Astrocyte (in vitro differentiated cells and primary cell): ENCODE data around the gene CYP4F2. TPM values are rescaled to one million over a fixed set of nuclear protein-coding genes. Genes with fewer than 3 reads are reported as not detected.

Source experiments
- DNase-seq: peaks from one replicate; pipeline ENCODE4 v3.0.0-alpha.2; 2010; ENCODE audit warnings: low read depth
- FAIRE-seq: peaks from 2 replicates; lab custom pipeline; 2011; peaks lifted over from hg19 to GRCh38; lab: Jason Lieb, UNC
- H2AFZ ChIP-seq: 2 replicates; pipeline ENCODE4 v1.6.0; 2012; ENCODE audit warnings: low read depth, low read length, inconsistent platforms
- H3K27ac ChIP-seq: 2 replicates; pipeline ENCODE4 v1.5.1; 2011; ENCODE audit warnings: low read depth, low read length, inconsistent platforms
- H3K27me3 ChIP-seq: 2 replicates; pipeline ENCODE4 v1.6.0; 2011; ENCODE audit warnings: low read length, inconsistent platforms; ENCODE audit not compliant: insufficient read depth
- H3K36me3 ChIP-seq: 2 replicates; pipeline ENCODE4 v1.5.1; 2011; ENCODE audit warnings: low read length, inconsistent platforms; ENCODE audit not compliant: insufficient read depth
- H3K4me1 ChIP-seq: 2 replicates; pipeline ENCODE4 v1.5.1; 2011; ENCODE audit warnings: low read length, inconsistent platforms; ENCODE audit not compliant: insufficient read depth
- H3K4me2 ChIP-seq: 2 replicates; pipeline ENCODE4 v1.6.0; 2012; ENCODE audit warnings: low read length, inconsistent platforms
- H3K4me3 ChIP-seq: 2 replicates; pipeline ENCODE4 v1.5.1; 2011; ENCODE audit warnings: low read depth, mild to moderate bottlenecking, low read length, inconsistent platforms; ENCODE audit not compliant: insufficient read depth
- H3K79me2 ChIP-seq: 2 replicates; pipeline ENCODE4 v1.6.0; 2012; ENCODE audit warnings: mild to moderate bottlenecking, low read length, inconsistent platforms; ENCODE audit not compliant: insufficient read depth
- H3K9ac ChIP-seq: 2 replicates; pipeline ENCODE4 v1.6.0; 2012; ENCODE audit warnings: mild to moderate bottlenecking, low read length, inconsistent platforms
- H3K9me3 ChIP-seq: 2 replicates; pipeline ENCODE4 v1.5.1; 2012; ENCODE audit warnings: low read depth, mild to moderate bottlenecking, low read length, inconsistent platforms; ENCODE audit not compliant: insufficient read depth
- H4K20me1 ChIP-seq: 2 replicates; pipeline ENCODE4 v1.6.0; 2012; ENCODE audit warnings: low read length, inconsistent platforms; ENCODE audit not compliant: insufficient read depth
- H3K27ac Mint-ChIP-seq: one replicate; pipeline ENCODE4 v1.8.0; 2021; ENCODE audit warnings: mild to moderate bottlenecking, mixed read lengths; ENCODE audit not compliant: unreplicated experiment
- H3K27me3 Mint-ChIP-seq: one replicate; pipeline ENCODE4 v1.8.0; 2021; ENCODE audit warnings: low read depth, mixed read lengths; ENCODE audit not compliant: unreplicated experiment
- H3K36me3 Mint-ChIP-seq: one replicate; pipeline ENCODE4 v1.8.0; 2021; ENCODE audit warnings: low read depth, mixed read lengths; ENCODE audit not compliant: unreplicated experiment
- H3K4me1 Mint-ChIP-seq: one replicate; pipeline ENCODE4 v1.8.0; 2021; ENCODE audit warnings: low read depth, mixed read lengths; ENCODE audit not compliant: unreplicated experiment
- H3K4me3 Mint-ChIP-seq: one replicate; pipeline ENCODE4 v1.8.0; 2021; ENCODE audit warnings: mild to moderate bottlenecking, moderate library complexity, mixed read lengths; ENCODE audit not compliant: unreplicated experiment
- H3K9me3 Mint-ChIP-seq: one replicate; pipeline ENCODE4 v1.8.0; 2021; ENCODE audit warnings: mild to moderate bottlenecking, mixed read lengths; ENCODE audit not compliant: unreplicated experiment
- EZH2 ChIP-seq: IDR thresholded peaks from 2 replicates; pipeline ENCODE4 v1.6.1; 2012; ENCODE audit warnings: mild to moderate bottlenecking, low read length, inconsistent platforms; ENCODE audit not compliant: insufficient read depth
- total RNA-seq: library from RNA; stranded (reverse); gene quantifications from 2 replicates; pipeline ENCODE4 v1.2.1, GENCODE V29; 2021
- TF ChIP-seq, protein P1 (sequence below): IDR thresholded peaks from 2 replicates; pipeline ENCODE4 v1.5.1; 2011; ENCODE audit warnings: low read depth, mild to moderate bottlenecking, inconsistent platforms, low read length, moderate library complexity; ENCODE audit not compliant: insufficient read depth

The CYP4F2 gene
- total RNA-seq, 1 donor from 2014 or later = not detected

- Mint-ChIP-seq H3K27me3 (no peaks in the 10 kb centered on the region), H3K4me1 (no peaks in the 10 kb centered on the region), H3K36me3 (no peaks in the 10 kb centered on the region), H3K27ac (no peak overlapping the region), H3K9me3 (peaks cover 28% of the 10 kb centered on the region), H3K4me3 (no peak overlapping the region)
- Histone ChIP-seq H3K27me3 (no peaks in the 10 kb centered on the region), H3K4me1 (no peaks in the 10 kb centered on the region), H3K9me3 (no peaks in the 10 kb centered on the region), H2AFZ (no peak overlapping the region), H3K79me2 (no peaks in the 10 kb centered on the region), H3K27ac (no peak overlapping the region), H3K4me2 (no peak overlapping the region), H3K9ac (no peak overlapping the region), H3K36me3 (no peaks in the 10 kb centered on the region), H3K4me3 (no peak overlapping the region), H4K20me1 (no peaks in the 10 kb centered on the region)
- TF ChIP-seq, protein P1, sequence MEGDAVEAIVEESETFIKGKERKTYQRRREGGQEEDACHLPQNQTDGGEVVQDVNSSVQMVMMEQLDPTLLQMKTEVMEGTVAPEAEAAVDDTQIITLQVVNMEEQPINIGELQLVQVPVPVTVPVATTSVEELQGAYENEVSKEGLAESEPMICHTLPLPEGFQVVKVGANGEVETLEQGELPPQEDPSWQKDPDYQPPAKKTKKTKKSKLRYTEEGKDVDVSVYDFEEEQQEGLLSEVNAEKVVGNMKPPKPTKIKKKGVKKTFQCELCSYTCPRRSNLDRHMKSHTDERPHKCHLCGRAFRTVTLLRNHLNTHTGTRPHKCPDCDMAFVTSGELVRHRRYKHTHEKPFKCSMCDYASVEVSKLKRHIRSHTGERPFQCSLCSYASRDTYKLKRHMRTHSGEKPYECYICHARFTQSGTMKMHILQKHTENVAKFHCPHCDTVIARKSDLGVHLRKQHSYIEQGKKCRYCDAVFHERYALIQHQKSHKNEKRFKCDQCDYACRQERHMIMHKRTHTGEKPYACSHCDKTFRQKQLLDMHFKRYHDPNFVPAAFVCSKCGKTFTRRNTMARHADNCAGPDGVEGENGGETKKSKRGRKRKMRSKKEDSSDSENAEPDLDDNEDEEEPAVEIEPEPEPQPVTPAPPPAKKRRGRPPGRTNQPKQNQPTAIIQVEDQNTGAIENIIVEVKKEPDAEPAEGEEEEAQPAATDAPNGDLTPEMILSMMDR = no peak
- TF ChIP-seq EZH2 = no peak
- no peak for DNase-seq
- FAIRE-seq = no peak
Measured at GRCh38 chr19:15860522-15860921, 37.4 kb downstream of the CYP4F2 start.

DNA sequence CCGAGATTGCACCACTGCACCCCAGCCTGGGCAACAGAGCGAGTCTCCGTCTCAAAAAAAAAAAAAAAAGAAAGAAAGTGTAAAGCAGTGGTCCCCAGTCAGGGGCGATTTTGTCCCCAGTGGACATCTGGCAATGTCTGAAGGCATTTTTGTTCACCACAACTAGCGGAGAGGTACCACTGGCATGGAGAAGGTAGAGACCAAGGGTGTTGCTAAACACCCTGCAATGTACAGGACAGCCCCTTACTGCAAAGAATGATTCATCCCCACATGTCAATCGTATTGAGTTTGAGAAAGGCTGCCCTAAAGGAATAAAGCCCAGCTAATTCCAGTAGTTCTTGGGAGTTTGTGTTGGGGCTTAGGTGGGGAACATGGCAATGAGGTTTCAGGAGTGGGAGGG, 38.7 kb downstream of the CYP4F2 start:
- no peaks in the 10 kb centered on the region for H3K9me3 ChIP-seq

GRCh38 chr19:15850385-15850784, 47.5 kb downstream of the CYP4F2 start:
- Histone ChIP-seq H3K27me3 (no peaks in the 10 kb centered on the region), H3K9ac (no peak overlapping the region), H3K4me2 (no peak overlapping the region), H3K4me3 (no peak overlapping the region), H3K4me1 (no peaks in the 10 kb centered on the region), H3K36me3 (no peaks in the 10 kb centered on the region), H3K9me3 (no peaks in the 10 kb centered on the region), H4K20me1 (no peaks in the 10 kb centered on the region), H3K27ac (no peak overlapping the region), H2AFZ (no peak overlapping the region), H3K79me2 (no peaks in the 10 kb centered on the region)
- H3K27me3 Mint-ChIP-seq = no peaks in the 10 kb centered on the region
- FAIRE-seq (no peak), DNase-seq (no peak)
- no peak overlapping the region for H3K27ac Mint-ChIP-seq
- H3K36me3 Mint-ChIP-seq = no peaks in the 10 kb centered on the region
- H3K9me3 Mint-ChIP-seq = peaks cover 22% of the 10 kb centered on the region
- H3K4me3 Mint-ChIP-seq = no peak overlapping the region
- H3K4me1 Mint-ChIP-seq = no peaks in the 10 kb centered on the region
- TF ChIP-seq EZH2 = no peak
- TF ChIP-seq, protein P1 = no peak

More for the DNA sequence above, 38.7 kb downstream of the CYP4F2 start:
- Histone ChIP-seq H3K27ac (no peak overlapping the region), H3K4me1 (no peaks in the 10 kb centered on the region), H3K27me3 (no peaks in the 10 kb centered on the region), H3K79me2 (no peaks in the 10 kb centered on the region), H3K4me2 (no peak overlapping the region), H3K4me3 (no peak overlapping the region), H3K36me3 (no peaks in the 10 kb centered on the region), H3K9ac (no peak overlapping the region), H4K20me1 (no peaks in the 10 kb centered on the region), H2AFZ (no peak overlapping the region)
- no peak for DNase-seq
- no peak for FAIRE-seq
- Mint-ChIP-seq H3K4me1 (no peaks in the 10 kb centered on the region), H3K27ac (no peak overlapping the region), H3K27me3 (no peaks in the 10 kb centered on the region), H3K9me3 (peaks cover 22% of the 10 kb centered on the region), H3K36me3 (no peaks in the 10 kb centered on the region), H3K4me3 (no peak overlapping the region)
- TF ChIP-seq, protein P1 = no peak
- TF ChIP-seq EZH2 = no peak
